Measurements from ENCODE around the gene SLC22A7.
"Not testable (repeated sequence)": the region's sequence is repeated elsewhere in the genome, so short reads cannot be mapped to it uniquely, and the experiment has no call there.

The SLC22A7 gene

GRCh38 chr6:43334466-43335095 lies 36.5 kb downstream of the SLC22A7 start:
- TF ChIP-seq CTCF (IDR thresholded peaks at IDR 0.05; ENCODE audit: extremely low read depth, insufficient read depth, missing control alignments), result peak; percentile 17
- in situ Hi-C loops (cut with MboI; ENCODE audit: low pct_unique_long_range_greater_than_20kb, low sequenced_read_pairs, unreplicated experiment), result no loop called here
- DNase-seq (ENCODE audit: low spot score), result no peak

- no peak for DNase-seq (ENCODE audit: low spot score)
- in situ Hi-C loops (cut with MboI; ENCODE audit: low pct_unique_long_range_greater_than_20kb, low sequenced_read_pairs, unreplicated experiment), result no loop called here
- no peak for TF ChIP-seq CTCF (IDR thresholded peaks at IDR 0.05; ENCODE audit: extremely low read depth, insufficient read depth, missing control alignments)
These were observed 37.4 kb downstream of the SLC22A7 start for GRCh38 chr6:43335469-43335868.

- DNase-seq (ENCODE audit: low spot score), result no peak
- in situ Hi-C loops (cut with MboI; ENCODE audit: low pct_unique_long_range_greater_than_20kb, low sequenced_read_pairs, unreplicated experiment), result no loop called here
- no peak for TF ChIP-seq CTCF (IDR thresholded peaks at IDR 0.05; ENCODE audit: extremely low read depth, insufficient read depth, missing control alignments)
These were observed 38.3 kb downstream of the SLC22A7 start for GRCh38 chr6:43336382-43336781.

GRCh38 chr6:43338243-43338642 lies 40.2 kb downstream of the SLC22A7 start:
- in situ Hi-C loops (cut with MboI; ENCODE audit: low pct_unique_long_range_greater_than_20kb, low sequenced_read_pairs, unreplicated experiment), result no loop called here
- no peak for TF ChIP-seq CTCF (IDR thresholded peaks at IDR 0.05; ENCODE audit: extremely low read depth, insufficient read depth, missing control alignments)
- peak; percentile 33 for DNase-seq (ENCODE audit: low spot score)

GRCh38 chr6:43339168-43339567 lies 41.1 kb downstream of the SLC22A7 start:
- in situ Hi-C loops (cut with MboI; ENCODE audit: low pct_unique_long_range_greater_than_20kb, low sequenced_read_pairs, unreplicated experiment), result no loop called here
- no peak for TF ChIP-seq CTCF (IDR thresholded peaks at IDR 0.05; ENCODE audit: extremely low read depth, insufficient read depth, missing control alignments)
- peak; percentile 35 for DNase-seq (ENCODE audit: low spot score)

- DNase-seq (ENCODE audit: low spot score); in situ Hi-C loops (cut with MboI; ENCODE audit: low pct_unique_long_range_greater_than_20kb, low sequenced_read_pairs, unreplicated experiment): not testable (repeated sequence)
These were observed 48.2 kb downstream of the SLC22A7 start for GRCh38 chr6:43346243-43346642.

- in situ Hi-C loops (cut with MboI; ENCODE audit: low pct_unique_long_range_greater_than_20kb, low sequenced_read_pairs, unreplicated experiment), result no loop called here
- no peak for TF ChIP-seq CTCF (IDR thresholded peaks at IDR 0.05; ENCODE audit: extremely low read depth, insufficient read depth, missing control alignments)
- DNase-seq (ENCODE audit: low spot score), result no peak
These were observed 49.0 kb downstream of the SLC22A7 start for GRCh38 chr6:43347021-43347420.

Data from GM13977 (cell line).